GM12874 (cell line): ENCODE measurements around the gene PAX3.

ENCODE experiments used
- TF ChIP-seq, protein P1 (sequence below): IDR thresholded peaks from 2 replicates; pipeline ENCODE4 v1.5.1; 2011; ENCODE audit warnings: low read depth, mild to moderate bottlenecking, control low read depth, low read length, moderate library complexity; ENCODE audit not compliant: insufficient read depth

PAX3 gene

DNA sequence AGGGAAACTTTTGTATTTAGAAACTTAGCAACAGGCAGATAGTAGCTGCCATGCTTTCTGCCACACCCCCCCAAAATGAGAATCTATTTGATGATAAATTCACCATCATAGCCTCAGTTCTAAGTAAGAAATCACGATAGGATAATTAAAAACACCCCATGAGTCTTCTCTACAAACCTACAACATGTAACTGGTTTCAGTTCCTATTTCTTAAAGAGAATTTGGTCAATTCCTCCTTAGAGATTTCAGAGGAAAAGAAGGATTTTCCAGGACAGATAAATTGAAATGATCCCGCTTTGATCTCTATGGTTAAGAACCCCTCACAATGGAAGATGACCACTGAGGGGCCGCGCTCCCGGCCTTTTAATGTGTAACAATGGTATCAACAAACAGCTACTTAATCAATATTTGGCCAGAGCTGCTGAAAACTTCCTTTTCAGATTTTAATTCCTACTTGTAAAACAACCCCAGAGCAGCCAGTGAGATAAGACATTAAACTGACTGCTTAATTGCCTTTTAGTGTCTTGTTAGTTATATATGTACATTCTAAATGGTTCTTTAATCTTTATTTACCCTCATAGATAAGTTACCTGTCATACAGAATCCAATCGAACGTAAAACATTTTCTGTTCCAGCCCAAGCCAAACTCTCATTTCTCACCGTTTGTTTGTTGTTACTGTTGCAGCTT is 10.1 kb downstream of the PAX3 start:
- TF ChIP-seq, protein P1, sequence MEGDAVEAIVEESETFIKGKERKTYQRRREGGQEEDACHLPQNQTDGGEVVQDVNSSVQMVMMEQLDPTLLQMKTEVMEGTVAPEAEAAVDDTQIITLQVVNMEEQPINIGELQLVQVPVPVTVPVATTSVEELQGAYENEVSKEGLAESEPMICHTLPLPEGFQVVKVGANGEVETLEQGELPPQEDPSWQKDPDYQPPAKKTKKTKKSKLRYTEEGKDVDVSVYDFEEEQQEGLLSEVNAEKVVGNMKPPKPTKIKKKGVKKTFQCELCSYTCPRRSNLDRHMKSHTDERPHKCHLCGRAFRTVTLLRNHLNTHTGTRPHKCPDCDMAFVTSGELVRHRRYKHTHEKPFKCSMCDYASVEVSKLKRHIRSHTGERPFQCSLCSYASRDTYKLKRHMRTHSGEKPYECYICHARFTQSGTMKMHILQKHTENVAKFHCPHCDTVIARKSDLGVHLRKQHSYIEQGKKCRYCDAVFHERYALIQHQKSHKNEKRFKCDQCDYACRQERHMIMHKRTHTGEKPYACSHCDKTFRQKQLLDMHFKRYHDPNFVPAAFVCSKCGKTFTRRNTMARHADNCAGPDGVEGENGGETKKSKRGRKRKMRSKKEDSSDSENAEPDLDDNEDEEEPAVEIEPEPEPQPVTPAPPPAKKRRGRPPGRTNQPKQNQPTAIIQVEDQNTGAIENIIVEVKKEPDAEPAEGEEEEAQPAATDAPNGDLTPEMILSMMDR = no peak

GRCh38 chr2:222287862-222288479 is 10.8 kb downstream of the PAX3 start:
- TF ChIP-seq, protein P1 = no peak

DNA sequence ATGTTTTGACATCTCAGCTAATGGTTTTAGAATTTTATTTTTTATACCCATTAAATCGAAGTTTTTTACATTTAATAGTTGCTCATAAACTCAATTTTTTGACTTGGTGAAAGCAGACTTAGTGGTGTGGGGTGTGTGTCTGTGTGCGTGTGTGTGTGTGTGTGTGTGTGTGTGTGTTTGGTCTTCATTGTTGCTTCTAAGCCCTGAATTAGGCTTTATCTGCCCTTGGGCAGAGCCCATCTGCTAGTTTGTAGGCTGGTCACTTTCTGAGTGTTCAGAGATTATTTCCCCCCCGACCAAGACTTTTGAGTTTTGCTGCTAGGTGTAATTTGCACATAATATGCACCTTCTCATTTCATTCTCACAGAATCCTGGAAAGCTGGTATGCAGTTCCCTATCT is 14.3 kb downstream of the PAX3 start:
- TF ChIP-seq, protein P1 = no peak

- TF ChIP-seq, protein P1 = no peak
Measured at GRCh38 chr2:222283634-222284033, 15.2 kb downstream of the PAX3 start.

GRCh38 chr2:222281506-222281905 is 17.3 kb downstream of the PAX3 start:
- TF ChIP-seq, protein P1 = no peak

- TF ChIP-seq, protein P1 = no peak
Measured at GRCh38 chr2:222280795-222281194, 18.0 kb downstream of the PAX3 start.

DNA sequence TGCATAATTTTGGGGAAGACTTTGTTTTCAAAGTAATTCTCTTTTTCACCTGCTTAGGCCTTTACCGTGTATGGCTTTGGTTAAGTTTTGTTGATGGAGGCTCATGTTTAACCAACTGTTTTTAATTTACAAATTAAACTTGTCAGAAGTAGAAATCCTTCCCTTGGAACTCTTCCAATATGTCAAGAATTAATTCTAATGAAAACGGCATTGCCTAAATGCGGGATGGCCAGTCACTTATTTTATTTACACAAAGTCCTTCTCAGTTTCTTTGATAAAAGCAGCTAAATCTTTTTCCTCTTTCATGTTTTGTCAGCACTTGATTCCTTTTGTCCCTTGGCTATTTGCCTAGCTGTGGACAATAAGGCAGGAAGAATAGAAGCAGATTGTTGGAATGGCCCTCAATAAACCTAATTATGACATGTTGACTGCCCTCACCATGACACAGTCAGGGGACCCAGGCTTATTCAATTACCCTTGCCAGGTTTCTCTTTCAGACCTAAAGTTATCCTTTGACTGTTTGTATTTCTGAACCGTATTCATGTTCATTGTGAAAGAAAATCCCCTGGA is 26.3 kb downstream of the PAX3 start:
- TF ChIP-seq, protein P1 = no peak
